Measurements from ENCODE around the gene LRP1-AS.

The LRP1-AS gene

DNA sequence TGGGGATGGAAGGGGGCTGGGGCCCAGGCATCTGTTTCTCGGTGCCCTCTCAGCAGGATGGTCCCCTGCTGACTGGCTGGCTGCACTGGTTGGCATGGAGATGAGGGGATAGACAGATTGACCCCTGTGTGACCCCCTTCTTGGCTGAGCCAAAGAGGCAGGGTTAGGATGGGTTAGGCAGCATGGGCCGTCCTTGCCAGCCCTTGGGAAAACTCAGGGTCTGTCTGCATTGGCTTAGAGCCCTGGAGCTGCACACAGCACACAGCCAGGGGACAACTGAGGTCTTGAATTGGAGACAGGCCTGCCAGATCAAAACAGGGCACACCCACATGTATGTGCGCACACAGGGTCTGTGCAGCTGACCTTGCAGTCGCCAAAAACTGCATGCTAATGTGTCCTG lies 11.2 kb upstream of the LRP1-AS start:
- DNase-seq = no peak

GRCh38 chr12:57158186-57158585 lies 10.8 kb upstream of the LRP1-AS start:
- no peak for DNase-seq

DNA sequence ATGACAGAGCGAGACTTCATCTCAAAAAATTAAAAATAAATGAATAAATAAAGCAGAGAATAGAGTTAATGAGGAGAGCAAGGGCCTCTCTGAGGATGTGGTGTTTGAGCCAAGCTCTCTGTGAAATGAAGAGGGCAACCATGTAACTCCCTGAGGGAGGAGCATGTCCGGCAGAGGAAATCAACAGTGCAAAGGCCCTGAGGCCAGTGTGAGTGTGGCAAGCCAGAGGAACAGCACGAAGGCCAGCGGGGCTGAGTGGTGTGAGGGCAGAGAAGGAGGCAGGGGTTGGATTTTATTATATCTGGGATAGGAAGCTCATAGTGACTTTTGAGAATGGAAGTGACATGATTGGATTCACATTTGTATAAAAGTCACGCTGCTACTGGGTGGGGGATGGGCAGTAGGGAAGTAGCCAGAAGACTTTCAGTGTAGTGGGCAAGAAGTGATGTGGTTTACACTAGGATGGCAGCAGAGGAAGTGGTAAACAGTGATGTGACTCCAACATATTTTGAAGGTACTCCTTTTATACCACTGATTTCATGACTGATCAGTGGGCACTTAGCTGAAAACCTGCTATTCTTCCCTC lies 10.3 kb upstream of the LRP1-AS start:
- no peak for DNase-seq

DNA sequence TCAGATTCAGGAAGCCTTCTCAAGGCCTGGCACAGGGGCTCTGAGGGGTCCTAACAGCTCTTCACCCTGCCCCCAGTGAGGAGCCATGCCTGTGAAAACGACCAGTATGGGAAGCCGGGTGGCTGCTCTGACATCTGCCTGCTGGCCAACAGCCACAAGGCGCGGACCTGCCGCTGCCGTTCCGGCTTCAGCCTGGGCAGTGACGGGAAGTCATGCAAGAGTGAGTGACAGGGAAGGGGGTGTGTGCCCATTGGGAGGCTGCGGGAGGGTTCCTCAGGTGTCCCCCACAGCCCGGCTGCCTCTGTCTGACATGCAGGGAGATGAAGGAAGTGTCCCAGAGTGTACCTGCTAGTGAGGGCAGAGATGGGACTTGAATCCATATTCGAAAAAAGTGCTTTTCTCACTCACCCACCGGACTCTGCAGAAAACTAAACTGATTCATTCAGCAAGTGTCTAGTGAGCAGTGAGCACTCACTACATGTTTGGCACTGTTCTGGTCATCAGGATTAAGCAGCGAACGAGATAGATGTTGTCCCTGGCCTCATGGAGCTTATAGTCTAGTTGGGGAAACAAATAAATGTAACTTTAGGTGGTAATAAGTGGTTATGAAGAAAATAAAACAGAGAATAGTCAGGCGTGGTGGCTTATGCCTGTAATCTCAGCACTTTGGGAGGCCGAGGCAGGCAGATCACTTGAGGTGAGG lies 9.4 kb upstream of the LRP1-AS start:
- DNase-seq = no peak

- DNase-seq = no peak
Measured at GRCh38 chr12:57154804-57155434, 7.5 kb upstream of the LRP1-AS start.

GRCh38 chr12:57154076-57154475 lies 6.7 kb upstream of the LRP1-AS start:
- DNase-seq = no peak

DNA sequence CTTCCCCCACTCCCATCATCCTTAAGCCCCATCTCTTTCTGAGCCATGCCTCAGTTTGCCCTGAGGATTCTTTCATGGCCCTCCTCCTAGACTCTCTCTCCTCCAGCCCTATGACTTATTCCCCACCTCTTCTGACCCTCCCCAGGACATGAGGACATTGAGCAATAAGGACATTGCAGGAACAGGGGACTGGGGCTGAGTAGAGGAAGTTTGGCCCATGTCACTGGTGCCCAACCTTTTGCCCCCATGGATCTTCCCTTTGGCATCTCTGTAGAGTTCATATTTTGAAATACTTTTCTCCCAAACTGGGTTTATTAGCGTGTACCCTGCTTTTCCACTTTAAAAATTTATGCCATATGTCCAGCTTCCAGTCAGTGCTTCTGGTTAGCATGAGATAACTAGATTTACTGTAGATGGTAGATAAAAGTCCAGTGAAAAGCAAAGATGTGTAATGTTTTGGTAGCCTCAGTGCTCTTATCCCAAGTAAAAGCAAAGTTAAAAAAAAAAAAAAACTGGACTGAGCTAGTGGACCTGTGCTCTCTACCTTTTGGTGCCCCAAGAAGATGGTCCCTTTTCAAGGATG lies 6.1 kb upstream of the LRP1-AS start:
- DNase-seq = no peak

GRCh38 chr12:57152639-57153038 lies 5.2 kb upstream of the LRP1-AS start:
- no peak for DNase-seq

- DNase-seq = no peak
Measured at GRCh38 chr12:57151741-57152630, 4.6 kb upstream of the LRP1-AS start.

- DNase-seq = no peak
Measured at GRCh38 chr12:57150400-57151000, 3.1 kb upstream of the LRP1-AS start.

DNA sequence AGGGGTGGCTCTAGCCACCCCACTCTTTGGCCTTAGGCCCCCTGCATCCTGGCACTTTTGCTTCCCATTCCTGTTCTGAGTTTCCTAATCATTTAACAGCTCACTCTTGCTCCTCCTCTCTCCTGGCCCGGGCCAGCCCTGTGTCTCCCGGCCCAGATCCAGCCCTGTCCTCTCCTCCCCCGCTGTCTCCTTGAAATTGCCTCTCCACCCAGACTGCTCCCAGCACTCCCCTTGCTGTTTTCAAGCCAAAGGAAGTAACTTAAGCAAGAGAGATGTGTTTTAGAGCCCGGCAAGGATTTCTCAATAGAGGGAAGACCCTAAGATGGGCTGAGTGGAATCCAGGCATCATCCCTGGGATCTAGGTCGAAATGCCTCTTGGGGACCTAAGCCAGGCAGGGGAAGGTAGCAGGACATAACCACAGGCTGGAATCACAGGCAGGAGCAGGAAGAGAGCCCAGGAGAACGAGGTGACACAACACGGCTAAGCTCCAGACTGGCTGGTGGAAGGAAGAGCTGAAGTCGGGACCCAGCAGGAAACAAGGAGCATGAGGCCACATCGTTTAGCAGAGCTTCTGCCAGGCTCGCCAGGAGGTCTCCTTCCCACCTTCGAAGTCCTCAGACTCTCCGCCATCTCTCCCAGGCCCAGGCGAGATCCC lies 2.0 kb upstream of the LRP1-AS start:
- DNase-seq = no peak

DNA sequence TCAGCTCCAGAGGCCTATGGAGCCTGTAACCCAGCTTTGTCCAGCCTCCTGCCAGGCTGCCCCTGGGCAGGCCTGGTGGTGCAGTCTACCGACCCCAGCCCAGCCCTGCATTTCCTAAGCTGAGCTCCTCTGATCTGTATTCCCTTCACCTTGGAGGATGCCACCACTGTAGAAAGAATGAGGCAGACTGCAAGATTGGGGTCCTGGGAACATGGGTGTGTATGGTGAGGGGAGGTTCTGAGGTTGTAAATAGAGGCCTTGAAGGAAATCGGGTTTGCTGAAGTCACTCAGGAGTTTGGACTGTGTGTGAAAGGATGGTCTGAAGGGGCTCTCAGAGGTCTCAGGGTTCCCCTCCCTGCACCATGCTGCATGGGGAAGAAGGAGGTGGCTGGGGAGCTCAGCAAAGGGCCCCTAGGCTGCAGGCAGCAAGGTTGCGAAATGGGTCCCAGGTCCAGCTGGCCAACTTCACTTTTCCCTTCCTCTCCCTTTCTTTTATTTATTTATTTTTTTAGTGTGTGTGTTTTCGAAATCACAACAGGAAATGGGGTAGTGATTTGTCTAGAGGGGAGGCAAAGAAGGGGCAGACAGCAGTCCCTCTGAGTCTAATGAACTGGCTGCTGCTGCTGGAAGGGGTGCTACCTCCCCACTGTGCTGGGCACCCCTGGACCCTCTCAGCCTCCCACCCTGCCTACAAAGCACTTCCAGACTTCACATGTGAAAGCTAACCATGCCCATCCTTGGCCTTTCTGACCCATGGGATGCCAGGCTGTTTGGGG lies 1.2 kb upstream of the LRP1-AS start:
- DNase-seq = no peak

DNA sequence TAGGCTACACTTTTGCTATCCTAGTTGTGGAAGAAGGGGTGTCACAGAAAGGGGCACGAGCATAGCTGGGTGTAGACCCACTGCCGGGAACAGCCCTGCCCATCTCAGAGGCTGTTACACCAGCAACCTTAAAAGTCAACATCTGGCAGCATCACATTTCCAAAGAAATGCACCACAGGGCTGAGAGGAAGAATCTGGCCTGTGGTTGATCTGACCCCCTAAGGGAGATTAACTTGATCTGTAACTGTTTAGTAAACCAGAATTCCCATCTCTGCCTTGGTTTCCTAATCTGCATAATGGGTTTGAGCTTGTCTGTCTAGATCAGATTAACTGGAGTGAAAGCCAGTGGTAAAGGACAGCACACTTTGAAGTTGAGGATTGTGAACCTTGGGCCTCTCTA lies 1.3 kb downstream of the LRP1-AS start:
- no peak for DNase-seq

- no peak for DNase-seq
Measured at GRCh38 chr12:57145460-57146059, 1.9 kb downstream of the LRP1-AS start.

GRCh38 chr12:57143454-57143853 lies 4.0 kb downstream of the LRP1-AS start:
- DNase-seq = no peak

DNA sequence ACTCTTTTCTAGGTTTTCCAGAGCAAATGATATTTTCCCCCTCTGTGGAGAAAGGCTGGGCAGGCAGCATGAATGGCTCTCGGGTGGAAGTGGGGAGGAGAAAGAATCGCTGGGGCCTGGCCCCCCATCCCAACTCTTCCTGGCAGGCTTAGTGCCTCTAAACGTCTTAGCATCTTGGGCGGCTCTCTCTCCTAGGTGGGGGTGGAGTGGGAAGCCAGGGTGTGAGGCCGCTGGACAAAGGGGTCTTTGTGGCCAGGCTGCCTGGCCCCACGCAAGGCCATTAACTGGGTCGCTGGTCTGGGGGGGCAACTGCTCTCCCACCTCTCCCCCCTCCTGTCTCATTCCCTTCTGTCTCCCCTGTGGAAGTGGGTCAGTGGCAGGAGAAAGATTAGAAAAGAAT lies 4.7 kb downstream of the LRP1-AS start:
- DNase-seq = no peak

DNA sequence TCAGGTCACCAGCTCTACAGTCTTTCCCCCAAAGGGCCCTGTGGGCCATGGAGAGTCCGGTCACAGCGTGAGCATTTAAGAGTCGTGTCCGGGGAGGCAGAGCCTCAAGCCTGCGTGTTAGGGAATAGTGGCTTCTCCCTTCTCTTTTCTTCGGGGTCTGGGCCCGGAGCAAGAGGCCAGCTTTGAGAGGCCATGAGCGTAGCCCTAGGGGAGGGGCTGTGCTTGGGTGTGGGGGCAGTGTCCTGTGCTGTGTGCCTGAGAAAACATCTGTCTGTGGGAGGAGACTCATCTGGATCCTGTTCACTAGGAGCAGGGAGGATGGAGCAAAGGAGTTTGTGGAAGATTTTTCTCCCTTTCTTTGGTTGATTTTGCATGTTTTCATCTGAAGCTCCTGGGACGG lies 5.3 kb downstream of the LRP1-AS start:
- DNase-seq = no peak

DNA sequence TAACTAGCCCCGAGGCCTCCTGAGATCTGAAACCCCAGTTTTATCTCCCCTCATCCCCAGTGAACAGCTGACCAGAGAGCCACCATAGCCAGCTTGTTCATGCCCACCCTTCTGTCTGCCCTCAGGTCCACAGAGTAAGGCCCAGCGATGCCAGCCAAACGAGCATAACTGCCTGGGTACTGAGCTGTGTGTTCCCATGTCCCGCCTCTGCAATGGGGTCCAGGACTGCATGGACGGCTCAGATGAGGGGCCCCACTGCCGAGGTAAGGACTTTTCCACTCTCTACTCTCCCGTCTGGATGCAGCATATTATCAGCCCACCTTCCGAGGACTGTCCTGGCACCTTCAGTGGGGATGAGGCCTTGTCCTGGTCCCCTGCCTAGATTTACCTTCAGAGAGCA lies 6.2 kb downstream of the LRP1-AS start:
- DNase-seq = no peak

DNA sequence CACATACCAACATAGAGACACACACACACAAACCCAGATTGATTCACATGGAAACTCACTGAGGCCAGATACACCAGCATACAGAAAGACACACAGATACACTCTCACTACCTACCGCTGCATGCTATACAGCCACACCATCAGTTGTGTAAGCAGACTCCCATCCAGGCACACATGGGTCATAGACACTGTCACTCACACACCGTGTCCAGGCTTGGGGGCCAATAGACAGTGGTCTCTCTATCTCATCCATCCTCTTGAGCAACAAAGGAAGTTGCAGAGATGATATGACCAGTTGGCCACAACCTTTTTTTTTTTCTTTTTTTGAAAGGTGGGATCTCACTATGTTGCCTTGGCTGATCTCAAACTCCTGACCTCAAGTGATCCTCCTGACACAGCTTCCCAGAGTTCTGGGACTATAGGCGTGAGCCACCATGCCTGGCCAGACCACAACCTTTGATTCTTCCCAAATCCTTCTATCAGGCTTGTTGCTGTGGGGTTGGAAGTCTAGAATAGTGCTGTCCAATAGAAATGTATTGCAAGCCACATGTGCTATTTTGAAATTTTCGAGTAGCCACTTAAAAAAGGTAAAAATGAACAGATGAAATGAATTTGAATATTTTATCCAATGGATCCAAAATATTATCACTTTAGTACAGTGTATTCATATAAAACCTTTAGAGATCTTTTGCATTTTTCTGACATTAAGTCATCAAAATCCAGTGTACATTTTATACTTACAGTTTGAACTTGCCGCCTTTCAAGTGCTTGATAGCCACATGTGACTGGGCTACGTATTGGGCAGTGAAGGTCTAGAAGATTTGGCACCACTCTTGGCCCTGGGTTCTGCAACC lies 7.4 kb downstream of the LRP1-AS start:
- DNase-seq = no peak

Data from NCI-H82 (cell line).